Progenitor cell of endocrine pancreas (in vitro differentiated cells): ENCODE measurements around the gene SLC17A8. TPM values are rescaled to one million over a fixed set of nuclear protein-coding genes. Genes with fewer than 3 reads are reported as not detected.
A peak's percentile ranks its signal among the peaks of the same experiment; 100 is the strongest.
"Not testable (repeated sequence)": the region's sequence is repeated elsewhere in the genome, so short reads cannot be mapped to it uniquely, and the experiment has no call there.

Experiments used
- DNase-seq: peaks from one replicate; pipeline ENCODE4 v3.0.0; 2021; ENCODE audit warnings: low spot score; ENCODE audit not compliant: unreplicated experiment
- H3K27ac Mint-ChIP-seq: 2 replicates; pipeline ENCODE4 v1.8.0; 2021; ENCODE audit warnings: mild to moderate bottlenecking, moderate library complexity, mixed read lengths
- H3K27me3 Mint-ChIP-seq: 2 replicates; pipeline ENCODE4 v1.8.0; 2021; ENCODE audit warnings: mixed read lengths
- H3K36me3 Mint-ChIP-seq: 2 replicates; pipeline ENCODE4 v1.8.0; 2022; ENCODE audit warnings: mixed read lengths; ENCODE audit not compliant: insufficient read depth
- H3K4me1 Mint-ChIP-seq: 2 replicates; pipeline ENCODE4 v1.8.0; 2021; ENCODE audit warnings: low read depth, mixed read lengths
- H3K4me3 Mint-ChIP-seq: 2 replicates; pipeline ENCODE4 v1.8.0; 2021; ENCODE audit warnings: low read depth, mild to moderate bottlenecking, moderate library complexity, mixed read lengths
- H3K9me3 Mint-ChIP-seq: 2 replicates; pipeline ENCODE4 v1.8.0; 2021; ENCODE audit warnings: low read depth, mixed read lengths
- long read RNA-seq: library from polyadenylated mRNA; unstranded; transcript quantifications from one replicate; pipeline ENCODE4 v2.0.0, GENCODE V29; 2020
- total RNA-seq: library from RNA; stranded (reverse); gene quantifications from 2 replicates; pipeline ENCODE4 v1.2.1, GENCODE V29; 2021
- TF ChIP-seq, protein P1 (sequence below): fragments of 200-600 bp; sonication (generic); IDR thresholded peaks from one replicate; pipeline ENCODE4 v1.5.0; 2021; ENCODE audit warnings: antibody characterized with exemption, mild to moderate bottlenecking; ENCODE audit not compliant: unreplicated experiment

SLC17A8 gene
- total RNA-seq, result 1.2 and 1.5 TPM in 2 replicates
- long read RNA-seq, transcript SLC17A8-201 (12 exons, 3,983 nt), result major isoform, 6 of 7 reads
- long read RNA-seq, partial matches to known transcripts, result 1 of 7 reads
- long read RNA-seq, other reads (novel, unspliced or antisense), result 0 of 7 reads

DNA sequence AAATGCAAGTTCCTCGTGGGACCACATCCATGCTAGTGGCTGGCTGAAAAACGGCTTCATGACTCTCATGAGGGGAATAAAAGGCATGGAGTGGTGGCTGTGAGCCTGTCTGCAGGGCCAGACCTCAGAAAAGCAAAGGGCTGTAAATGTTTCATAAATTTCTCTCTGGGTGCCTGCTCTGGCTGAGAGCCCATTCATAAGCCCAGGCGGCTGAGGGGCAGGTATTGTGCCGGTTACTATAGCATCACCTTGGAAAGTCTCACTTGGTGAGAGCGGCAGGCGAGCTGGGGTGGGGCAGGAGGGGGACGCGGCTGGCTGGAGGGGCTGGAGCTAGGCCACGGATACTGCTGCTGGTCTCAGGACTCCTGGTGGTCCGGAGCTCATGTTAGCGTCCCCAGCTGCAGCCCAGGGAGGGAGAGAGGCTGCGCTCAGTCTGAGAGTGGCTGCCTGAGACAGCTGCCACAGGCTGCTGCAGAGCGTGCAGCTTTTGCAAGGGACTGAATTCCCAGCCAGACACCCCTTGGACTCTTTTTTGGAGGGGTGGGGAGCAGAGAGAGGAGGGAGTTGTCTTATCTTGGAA is at the start of gene SLC17A8:
Gene SLC17A8 (plus strand): TSS at position 431 of the 580 bp plus-strand sequence. CDS start 318 bp downstream, outside the sequence.
- Mint-ChIP-seq H3K27ac (no peak within 1 kb of the TSS), H3K4me3 (no peak within 1 kb of the TSS), H3K27me3 (peaks cover 21% of the 10 kb centered on the region), H3K9me3 (no peaks in the 10 kb centered on the region), H3K36me3 (no peaks in the 10 kb centered on the region), H3K4me1 (peaks cover 16% of the 10 kb centered on the region)
- DNase-seq, result peak; percentile 11
- TF ChIP-seq, protein P1, sequence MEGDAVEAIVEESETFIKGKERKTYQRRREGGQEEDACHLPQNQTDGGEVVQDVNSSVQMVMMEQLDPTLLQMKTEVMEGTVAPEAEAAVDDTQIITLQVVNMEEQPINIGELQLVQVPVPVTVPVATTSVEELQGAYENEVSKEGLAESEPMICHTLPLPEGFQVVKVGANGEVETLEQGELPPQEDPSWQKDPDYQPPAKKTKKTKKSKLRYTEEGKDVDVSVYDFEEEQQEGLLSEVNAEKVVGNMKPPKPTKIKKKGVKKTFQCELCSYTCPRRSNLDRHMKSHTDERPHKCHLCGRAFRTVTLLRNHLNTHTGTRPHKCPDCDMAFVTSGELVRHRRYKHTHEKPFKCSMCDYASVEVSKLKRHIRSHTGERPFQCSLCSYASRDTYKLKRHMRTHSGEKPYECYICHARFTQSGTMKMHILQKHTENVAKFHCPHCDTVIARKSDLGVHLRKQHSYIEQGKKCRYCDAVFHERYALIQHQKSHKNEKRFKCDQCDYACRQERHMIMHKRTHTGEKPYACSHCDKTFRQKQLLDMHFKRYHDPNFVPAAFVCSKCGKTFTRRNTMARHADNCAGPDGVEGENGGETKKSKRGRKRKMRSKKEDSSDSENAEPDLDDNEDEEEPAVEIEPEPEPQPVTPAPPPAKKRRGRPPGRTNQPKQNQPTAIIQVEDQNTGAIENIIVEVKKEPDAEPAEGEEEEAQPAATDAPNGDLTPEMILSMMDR, result no peak

DNA sequence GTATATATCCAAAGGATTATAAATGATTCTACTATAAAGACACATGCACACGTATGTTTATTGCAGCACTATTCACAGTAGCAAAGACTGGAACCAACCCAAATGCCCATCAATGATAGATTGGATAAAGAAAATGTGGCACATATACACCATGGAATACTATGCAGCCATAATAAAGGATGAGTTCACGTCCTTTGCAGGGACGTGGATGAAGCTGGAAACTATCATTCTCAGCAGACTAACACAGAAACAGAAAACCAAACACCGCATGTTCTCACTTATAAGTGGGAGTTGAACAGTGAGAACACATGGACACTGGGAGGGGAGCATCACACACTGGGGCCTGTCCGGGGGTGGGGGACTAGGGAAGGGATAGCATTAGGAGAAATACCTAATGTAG is 48.7 kb upstream of the SLC17A8 start:
- H3K27me3 Mint-ChIP-seq, DNase-seq, H3K4me3 Mint-ChIP-seq, H3K27ac Mint-ChIP-seq, H3K4me1 Mint-ChIP-seq: not testable (repeated sequence)
- Mint-ChIP-seq H3K36me3 (peaks cover 61% of the 10 kb centered on the region), H3K9me3 (peaks cover 31% of the 10 kb centered on the region)

DNA sequence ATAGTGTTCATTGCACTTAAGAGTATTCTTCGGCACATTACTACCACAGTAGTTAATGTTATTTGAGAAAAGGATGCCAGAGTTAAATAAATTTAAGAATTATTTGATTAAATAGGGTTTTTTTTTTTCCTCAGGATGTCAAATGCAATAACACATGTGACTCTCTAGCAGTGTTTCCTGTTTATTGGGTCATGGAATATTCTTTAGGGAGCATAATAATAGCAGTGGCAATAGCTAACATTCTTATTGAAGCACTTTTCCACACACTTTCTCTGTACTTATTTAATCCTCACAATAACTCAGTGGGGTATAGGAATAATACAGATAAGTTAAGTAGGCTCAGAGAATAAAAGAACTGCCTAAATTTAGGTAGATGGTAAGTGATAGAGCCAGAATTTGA is 45.6 kb upstream of the SLC17A8 start:
- Mint-ChIP-seq H3K27ac (no peak overlapping the region), H3K27me3 (no peaks in the 10 kb centered on the region), H3K4me3 (no peak overlapping the region), H3K9me3 (peaks cover 8% of the 10 kb centered on the region), H3K4me1 (no peaks in the 10 kb centered on the region), H3K36me3 (peaks cover 32% of the 10 kb centered on the region)
- TF ChIP-seq, protein P1, result no peak
- no peak for DNase-seq

DNA sequence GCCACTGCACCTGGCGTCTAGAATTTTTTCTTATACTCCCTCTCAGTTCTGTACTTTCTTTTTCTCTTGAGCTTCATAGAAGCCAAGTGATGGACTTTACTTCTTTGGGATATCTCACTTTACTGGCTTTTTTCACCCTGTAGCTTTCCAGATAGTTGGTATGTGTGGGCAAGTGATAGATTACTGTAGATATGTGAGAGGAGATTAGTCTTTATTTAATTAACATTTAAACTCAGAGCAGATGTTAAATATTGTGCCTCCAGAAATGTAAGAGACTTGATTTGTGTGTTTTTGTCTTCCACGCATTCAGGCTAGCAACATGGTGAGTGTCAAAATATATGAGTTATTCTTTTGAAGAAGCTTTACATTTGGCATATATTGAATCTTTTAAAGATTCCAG is 39.5 kb upstream of the SLC17A8 start:
- H3K4me1 Mint-ChIP-seq, result no peaks in the 10 kb centered on the region
- DNase-seq, result no peak
- TF ChIP-seq, protein P1, result no peak
- H3K27me3 Mint-ChIP-seq, result no peaks in the 10 kb centered on the region
- H3K9me3 Mint-ChIP-seq, result peaks cover 5% of the 10 kb centered on the region
- H3K27ac Mint-ChIP-seq, result no peak overlapping the region
- H3K36me3 Mint-ChIP-seq, result peaks cover 21% of the 10 kb centered on the region
- no peak overlapping the region for H3K4me3 Mint-ChIP-seq

DNA sequence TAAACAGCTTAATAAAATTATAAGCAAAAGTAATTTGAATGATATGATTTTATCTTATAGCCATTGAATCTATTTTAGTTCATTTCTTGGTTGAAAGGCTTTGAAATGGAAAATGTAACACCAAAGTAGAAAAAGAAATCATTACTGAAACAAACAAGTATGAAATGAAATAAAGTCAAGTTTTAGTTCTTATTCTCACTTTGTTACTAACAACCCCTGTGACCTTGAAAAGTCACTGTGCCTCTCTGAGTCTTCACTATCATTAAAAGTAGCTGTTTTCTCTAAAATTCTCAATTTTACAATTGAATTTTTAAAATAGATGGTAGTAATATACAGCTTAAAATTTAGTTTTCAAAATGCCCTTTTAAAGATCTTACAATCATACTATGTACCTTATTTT is 32.4 kb upstream of the SLC17A8 start:
- TF ChIP-seq, protein P1, result no peak
- no peak for DNase-seq
- H3K27me3 Mint-ChIP-seq, result no peaks in the 10 kb centered on the region
- H3K36me3 Mint-ChIP-seq, result peaks cover 20% of the 10 kb centered on the region
- no peak overlapping the region for H3K27ac Mint-ChIP-seq
- H3K9me3 Mint-ChIP-seq, result peaks cover 5% of the 10 kb centered on the region
- H3K4me1 Mint-ChIP-seq, result no peaks in the 10 kb centered on the region
- H3K4me3 Mint-ChIP-seq, result no peak overlapping the region

DNA sequence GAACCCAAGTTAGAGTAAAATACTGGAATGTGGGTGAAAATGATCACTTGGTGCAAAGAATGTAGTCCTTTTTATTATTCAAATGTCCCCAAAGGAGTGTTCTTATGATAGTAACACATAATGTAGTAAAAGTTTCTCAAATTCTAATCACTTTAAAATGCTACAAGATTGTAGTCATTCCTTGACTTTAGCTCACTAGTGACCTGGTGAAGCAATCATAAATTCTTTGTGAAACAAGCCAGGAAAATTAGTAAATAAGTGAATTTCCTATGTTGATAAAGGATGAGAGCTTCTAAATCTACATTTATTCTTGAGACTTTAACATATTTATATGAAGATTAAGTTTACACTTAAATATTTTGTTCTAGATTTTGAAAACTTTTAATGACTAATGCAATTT is 30.7 kb upstream of the SLC17A8 start:
- H3K4me3 Mint-ChIP-seq, result no peak overlapping the region
- peaks cover 4% of the 10 kb centered on the region for H3K9me3 Mint-ChIP-seq

More for the DNA sequence above, 30.7 kb upstream of the SLC17A8 start:
- TF ChIP-seq, protein P1, result no peak
- Mint-ChIP-seq H3K27me3 (no peaks in the 10 kb centered on the region), H3K36me3 (peaks cover 21% of the 10 kb centered on the region), H3K27ac (no peak overlapping the region), H3K4me1 (no peaks in the 10 kb centered on the region)
- no peak for DNase-seq
